ENCODE results near the gene TAL1. TPM values are rescaled to one million over a fixed set of nuclear protein-coding genes. Genes with fewer than 3 reads are reported as not detected.

TAL1 gene
- total and polyA plus RNA-seq, 2 donors (not counting 1 experiment from before 2014, with no cell fraction given): 0.01 TPM; not detected in 1

GRCh38 chr1:47184822-47185677 lies 47.0 kb downstream of the TAL1 start:
- Histone ChIP-seq H3K27ac (ENCODE audit: insufficient read depth, low read length) (no peak overlapping the region), H4K20me1 (ENCODE audit: control insufficient read depth, extremely low read depth, insufficient read depth, low read length) (no peaks in the 10 kb centered on the region), H3K36me3 (ENCODE audit: control insufficient read depth, insufficient read depth, low read length) (no peaks in the 10 kb centered on the region), H2AFZ (ENCODE audit: low read length) (no peak overlapping the region), H3K4me3 (replicated peaks in 1 of 4; ENCODE audit: control extremely low read depth in 1 of 4, insufficient read depth in 1 of 4, low read depth in 3 of 4, low read length in 4 of 4) (no peak overlapping the region), H3K4me2 (ENCODE audit: extremely low read depth, insufficient read depth, low read length) (no peak overlapping the region), H3K9ac (ENCODE audit: insufficient read depth, low read length) (no peak overlapping the region), H3K4me1 (ENCODE audit: control insufficient read depth, extremely low read depth, insufficient read depth, low read length) (peaks cover under 1% of the 10 kb centered on the region), H3K27me3 (ENCODE audit: control insufficient read depth, insufficient read depth, low read length) (no peaks in the 10 kb centered on the region), H3K79me2 (ENCODE audit: control insufficient read depth, insufficient read depth, low read length) (no peaks in the 10 kb centered on the region), H3K9me3 (ENCODE audit: control insufficient read depth, insufficient read depth, low read depth, low read length) (no peaks in the 10 kb centered on the region)
- DNase-seq (ENCODE audit: low read depth in 2 of 2): no peak
- TF ChIP-seq CTCF (conservative IDR thresholded peaks at IDR 0.05 in 1 of 2, IDR thresholded peaks at IDR 0.05 in 1 of 2; ENCODE audit: low read depth in 1 of 2, low read length in 2 of 2) (no peak), EZH2 (IDR thresholded peaks at IDR 0.05; ENCODE audit: low read length, missing control alignments) (no peak)

GRCh38 chr1:47184090-47184821 lies 47.8 kb downstream of the TAL1 start:
- no peaks in the 10 kb centered on the region for H3K27me3 ChIP-seq (ENCODE audit: control insufficient read depth, insufficient read depth, low read length)
- no peaks in the 10 kb centered on the region for H3K4me1 ChIP-seq (ENCODE audit: control insufficient read depth, extremely low read depth, insufficient read depth, low read length)
- no peaks in the 10 kb centered on the region for H4K20me1 ChIP-seq (ENCODE audit: control insufficient read depth, extremely low read depth, insufficient read depth, low read length)
- H3K79me2 ChIP-seq (ENCODE audit: control insufficient read depth, insufficient read depth, low read length): no peaks in the 10 kb centered on the region
- no peak for TF ChIP-seq CTCF (conservative IDR thresholded peaks at IDR 0.05 in 1 of 2, IDR thresholded peaks at IDR 0.05 in 1 of 2; ENCODE audit: low read depth in 1 of 2, low read length in 2 of 2)
- H3K4me3 ChIP-seq (replicated peaks in 1 of 4; ENCODE audit: control extremely low read depth in 1 of 4, insufficient read depth in 1 of 4, low read depth in 3 of 4, low read length in 4 of 4): no peak overlapping the region
- no peaks in the 10 kb centered on the region for H3K36me3 ChIP-seq (ENCODE audit: control insufficient read depth, insufficient read depth, low read length)
- no peaks in the 10 kb centered on the region for H3K9me3 ChIP-seq (ENCODE audit: control insufficient read depth, insufficient read depth, low read depth, low read length)
- H2AFZ ChIP-seq (ENCODE audit: low read length): no peak overlapping the region
- H3K9ac ChIP-seq (ENCODE audit: insufficient read depth, low read length): no peak overlapping the region
- H3K4me2 ChIP-seq (ENCODE audit: extremely low read depth, insufficient read depth, low read length): no peak overlapping the region
- no peak overlapping the region for H3K27ac ChIP-seq (ENCODE audit: insufficient read depth, low read length)
- no peak for DNase-seq (ENCODE audit: low read depth in 2 of 2)

- Histone ChIP-seq H3K27ac (ENCODE audit: insufficient read depth, low read length) (no peak overlapping the region), H3K79me2 (ENCODE audit: control insufficient read depth, insufficient read depth, low read length) (no peaks in the 10 kb centered on the region), H3K36me3 (ENCODE audit: control insufficient read depth, insufficient read depth, low read length) (no peaks in the 10 kb centered on the region), H3K27me3 (ENCODE audit: control insufficient read depth, insufficient read depth, low read length) (no peaks in the 10 kb centered on the region), H3K4me1 (ENCODE audit: control insufficient read depth, extremely low read depth, insufficient read depth, low read length) (no peaks in the 10 kb centered on the region), H3K9me3 (ENCODE audit: control insufficient read depth, insufficient read depth, low read depth, low read length) (no peaks in the 10 kb centered on the region), H4K20me1 (ENCODE audit: control insufficient read depth, extremely low read depth, insufficient read depth, low read length) (no peaks in the 10 kb centered on the region), H3K9ac (ENCODE audit: insufficient read depth, low read length) (no peak overlapping the region), H3K4me3 (replicated peaks in 1 of 4; ENCODE audit: control extremely low read depth in 1 of 4, insufficient read depth in 1 of 4, low read depth in 3 of 4, low read length in 4 of 4) (no peak overlapping the region), H3K4me2 (ENCODE audit: extremely low read depth, insufficient read depth, low read length) (no peak overlapping the region), H2AFZ (ENCODE audit: low read length) (no peak overlapping the region)
- TF ChIP-seq EZH2 (IDR thresholded peaks at IDR 0.05; ENCODE audit: low read length, missing control alignments) (no peak), CTCF (conservative IDR thresholded peaks at IDR 0.05 in 1 of 2, IDR thresholded peaks at IDR 0.05 in 1 of 2; ENCODE audit: low read depth in 1 of 2, low read length in 2 of 2) (no peak)
- no peak for DNase-seq (ENCODE audit: low read depth in 2 of 2)
Observed at GRCh38 chr1:47183308-47184089, 48.5 kb downstream of the TAL1 start.

All from fibroblast of lung (primary cell).